Right ventricle myocardium superior (tissue), 1 donor: ENCODE results near the gene SPTBN2. TPM values are rescaled to one million over a fixed set of nuclear protein-coding genes. Genes with fewer than 3 reads are reported as not detected.
"Not testable (repeated sequence)": the region's sequence is repeated elsewhere in the genome, so short reads cannot be mapped to it uniquely, and the experiment has no call there.

Experiments used
- ATAC-seq: fragments of 200-7000 bp; cut with Tn5 transposase; one replicate; pipeline ENCODE4 v1.9.1; 2020; ENCODE audit warnings: mild to moderate bottlenecking; ENCODE audit not compliant: poor library complexity
- DNase-seq: peaks from one replicate; pipeline ENCODE4 v3.0.0-alpha.2; 2020
- intact Hi-C: fragments of 100-400 bp; cut with DNase I; formaldehyde crosslinking; loops from one replicate; pipeline ENCODE4 v1.11.2; 2022
- total RNA-seq: library from RNA; stranded (reverse); fragmentation: NEBNext Ultra II Directional; extraction: Animal tissue kit (Norgen Biotek cat#: 25700); gene quantifications from one replicate; pipeline ENCODE4 v1.2.1, GENCODE V29; 2021
- donor health status: DM: no; HTN: yes; CAD: no; lungs with severe emphysema.

SPTBN2 gene
- total RNA-seq, 1 donor from 2014 or later, result 1.3 TPM

- ATAC-seq (no peak), DNase-seq (no peak)
- intact Hi-C loops, result no loop called here
Measured at GRCh38 chr11:66665369-66665768, 63.6 kb downstream of the SPTBN2 start.

- no peak for DNase-seq
- intact Hi-C loops, result no loop called here
- peak; percentile 51 for ATAC-seq
Measured at GRCh38 chr11:66663741-66664296, 65.2 kb downstream of the SPTBN2 start.

- ATAC-seq, result no peak
- DNase-seq, result no peak
- intact Hi-C loops, result no loop called here
Measured at GRCh38 chr11:66659763-66660162, 69.3 kb downstream of the SPTBN2 start.

- intact Hi-C loops, result no loop called here
- DNase-seq (no peak), ATAC-seq (no peak)
Measured at GRCh38 chr11:66653123-66653522, 75.9 kb downstream of the SPTBN2 start.

- ATAC-seq (no peak), DNase-seq (no peak)
- intact Hi-C loops, result no loop called here
Measured at GRCh38 chr11:66652651-66653050, 76.4 kb downstream of the SPTBN2 start.

- no peak for DNase-seq
- ATAC-seq, result no peak
- intact Hi-C loops, result no loop called here
Measured at GRCh38 chr11:66651016-66651415, 78.0 kb downstream of the SPTBN2 start.

- ATAC-seq, result no peak
- intact Hi-C loops, result no loop called here
Measured at GRCh38 chr11:66649903-66650302, 79.1 kb downstream of the SPTBN2 start.

GRCh38 chr11:66646828-66647227, 82.2 kb downstream of the SPTBN2 start:
- no peak for ATAC-seq
- DNase-seq, result no peak
- intact Hi-C loops, result no loop called here

More at GRCh38 chr11:66649903-66650302, 79.1 kb downstream of the SPTBN2 start:
- no peak for DNase-seq

- intact Hi-C loops, result loop anchor here (5.0 kb wide), 1 partner anchor 33 kb away; the partner anchor contains the start of gene RBM4B
- ATAC-seq, result no peak
- no peak for DNase-seq
Measured at GRCh38 chr11:66643745-66644437, 85.1 kb downstream of the SPTBN2 start.

- intact Hi-C loops, result loop anchor here (5.0 kb wide), 1 partner anchor 35 kb away; the partner anchor contains the start of gene RBM4B
- DNase-seq (no peak), ATAC-seq (no peak)
Measured at GRCh38 chr11:66641834-66642233, 87.2 kb downstream of the SPTBN2 start.

- DNase-seq, ATAC-seq: not testable (repeated sequence)
- intact Hi-C loops, result loop anchor here (5.0 kb wide), 1 partner anchor 37 kb away; the partner anchor contains the start of gene RBM4B
Measured at GRCh38 chr11:66639814-66640340, 89.1 kb downstream of the SPTBN2 start.

- intact Hi-C loops, result no loop called here
- DNase-seq (peak; percentile 47), ATAC-seq (no peak)
Measured at GRCh38 chr11:66639066-66639813, 89.8 kb downstream of the SPTBN2 start.

GRCh38 chr11:66638177-66639065, 90.6 kb downstream of the SPTBN2 start, which contains the start of gene RBM4:
RBM4 (plus strand) TSS chr11:66638703; CDS start chr11:66639712, 1,009 bp downstream.
- DNase-seq, result peak; percentile 97
- intact Hi-C loops, result no loop called here
- ATAC-seq, result peak; percentile 98

GRCh38 chr11:66637557-66638176, 91.3 kb downstream of the SPTBN2 start:
- intact Hi-C loops, result no loop called here
- ATAC-seq, result peak; percentile 4
- no peak for DNase-seq

- DNase-seq (no peak), ATAC-seq (no peak)
- intact Hi-C loops, result no loop called here
Measured at GRCh38 chr11:66636411-66636810, 92.6 kb downstream of the SPTBN2 start.
